GM19463 (cell line): ENCODE measurements around the gene CALB2.
"Not testable (repeated sequence)": the region's sequence is repeated elsewhere in the genome, so short reads cannot be mapped to it uniquely, and the experiment has no call there.

Experiments
- ATAC-seq: cut with Tn5 transposase; IDR thresholded peaks from one replicate; pipeline ENCODE4 v1.9.1; 2021; ENCODE audit warnings: mild to moderate bottlenecking, moderate library complexity; ENCODE audit not compliant: unreplicated experiment

CALB2 gene

GRCh38 chr16:71352466-71352865 lies 6.1 kb upstream of the CALB2 start:
- no peak for ATAC-seq

- ATAC-seq = no peak
Observed at GRCh38 chr16:71352963-71353460, 5.5 kb upstream of the CALB2 start.

- no peak for ATAC-seq
Observed at GRCh38 chr16:71353736-71354135, 4.8 kb upstream of the CALB2 start.

- ATAC-seq = no peak
Observed at GRCh38 chr16:71354156-71354555, 4.4 kb upstream of the CALB2 start.

- ATAC-seq = no peak
Observed at GRCh38 chr16:71356051-71356740, 2.3 kb upstream of the CALB2 start.

GRCh38 chr16:71356936-71357335 lies 1.6 kb upstream of the CALB2 start:
- ATAC-seq = not testable (repeated sequence)

GRCh38 chr16:71357681-71358080 lies 842 bp upstream of the CALB2 start:
- no peak for ATAC-seq

GRCh38 chr16:71359431-71359830 lies 908 bp downstream of the CALB2 start:
- ATAC-seq = no peak

GRCh38 chr16:71360378-71360777 lies 1.9 kb downstream of the CALB2 start:
- no peak for ATAC-seq

GRCh38 chr16:71364133-71364681 lies 5.7 kb downstream of the CALB2 start:
- no peak for ATAC-seq

- ATAC-seq = no peak
Observed at GRCh38 chr16:71365021-71365420, 6.5 kb downstream of the CALB2 start.

GRCh38 chr16:71367241-71367976 lies 8.9 kb downstream of the CALB2 start:
- ATAC-seq = no peak

- ATAC-seq = no peak
Observed at GRCh38 chr16:71368958-71369357, 10.4 kb downstream of the CALB2 start.

- no peak for ATAC-seq
Observed at GRCh38 chr16:71369494-71369893, 11.0 kb downstream of the CALB2 start.

GRCh38 chr16:71371237-71371636 lies 12.7 kb downstream of the CALB2 start:
- ATAC-seq = no peak

GRCh38 chr16:71373073-71373472 lies 14.6 kb downstream of the CALB2 start:
- no peak for ATAC-seq

- no peak for ATAC-seq
Observed at GRCh38 chr16:71376465-71377157, 18.1 kb downstream of the CALB2 start.

- no peak for ATAC-seq
Observed at GRCh38 chr16:71379711-71380110, 21.2 kb downstream of the CALB2 start.

GRCh38 chr16:71380831-71381230 lies 22.3 kb downstream of the CALB2 start:
- ATAC-seq = no peak

GRCh38 chr16:71383054-71383773 lies 24.7 kb downstream of the CALB2 start:
- ATAC-seq = no peak
